Stimulated activated CD8-positive, alpha-beta memory T cell treated with anti-CD3 and anti-CD28 coated beads, Interleukin-12 subunit alpha, Interleukin-12 subunit beta, amount 100 ng/mL, for 24 hours (primary cell): ENCODE data around the gene TCERG1L.

Experiments
- DNase-seq: peaks from one replicate; pipeline ENCODE4 v3.0.0-alpha.2; 2020; ENCODE audit errors: extremely low read depth

The TCERG1L gene

GRCh38 chr10:131070856-131071255 lies 240.7 kb downstream of the TCERG1L start:
- no peak for DNase-seq

GRCh38 chr10:131068760-131069159 lies 242.8 kb downstream of the TCERG1L start:
- no peak for DNase-seq

- DNase-seq, result no peak
Measured at GRCh38 chr10:131068311-131068710, 243.2 kb downstream of the TCERG1L start.

- DNase-seq, result no peak
Measured at GRCh38 chr10:131067690-131068089, 243.8 kb downstream of the TCERG1L start.

GRCh38 chr10:131065673-131066305 lies 245.7 kb downstream of the TCERG1L start:
- no peak for DNase-seq

- DNase-seq, result no peak
Measured at GRCh38 chr10:131063311-131063710, 248.2 kb downstream of the TCERG1L start.

- DNase-seq, result no peak
Measured at GRCh38 chr10:131062621-131063260, 248.8 kb downstream of the TCERG1L start.

GRCh38 chr10:131061216-131061615 lies 250.3 kb downstream of the TCERG1L start:
- no peak for DNase-seq

- DNase-seq, result no peak
Measured at GRCh38 chr10:131059881-131060280, 251.6 kb downstream of the TCERG1L start.

- no peak for DNase-seq
Measured at GRCh38 chr10:131058799-131059198, 252.7 kb downstream of the TCERG1L start.

GRCh38 chr10:131056781-131057180 lies 254.7 kb downstream of the TCERG1L start:
- DNase-seq, result no peak

- DNase-seq, result no peak
Measured at GRCh38 chr10:131056091-131056579, 255.4 kb downstream of the TCERG1L start.

- no peak for DNase-seq
Measured at GRCh38 chr10:131055437-131055836, 256.1 kb downstream of the TCERG1L start.

- no peak for DNase-seq
Measured at GRCh38 chr10:131053192-131053591, 258.3 kb downstream of the TCERG1L start.

- DNase-seq, result no peak
Measured at GRCh38 chr10:131050162-131050766, 261.3 kb downstream of the TCERG1L start.

GRCh38 chr10:131049016-131049415 lies 262.5 kb downstream of the TCERG1L start:
- DNase-seq, result no peak

GRCh38 chr10:131048606-131049005 lies 262.9 kb downstream of the TCERG1L start:
- DNase-seq, result no peak

- DNase-seq, result no peak
Measured at GRCh38 chr10:131047501-131047900, 264.0 kb downstream of the TCERG1L start.

GRCh38 chr10:131046194-131046593 lies 265.3 kb downstream of the TCERG1L start:
- DNase-seq, result no peak

- DNase-seq, result no peak
Measured at GRCh38 chr10:131044379-131045111, 267.0 kb downstream of the TCERG1L start.

- DNase-seq, result no peak
Measured at GRCh38 chr10:131043039-131043691, 268.4 kb downstream of the TCERG1L start.
